Measurements from ENCODE around the gene GGA1.

DNA sequence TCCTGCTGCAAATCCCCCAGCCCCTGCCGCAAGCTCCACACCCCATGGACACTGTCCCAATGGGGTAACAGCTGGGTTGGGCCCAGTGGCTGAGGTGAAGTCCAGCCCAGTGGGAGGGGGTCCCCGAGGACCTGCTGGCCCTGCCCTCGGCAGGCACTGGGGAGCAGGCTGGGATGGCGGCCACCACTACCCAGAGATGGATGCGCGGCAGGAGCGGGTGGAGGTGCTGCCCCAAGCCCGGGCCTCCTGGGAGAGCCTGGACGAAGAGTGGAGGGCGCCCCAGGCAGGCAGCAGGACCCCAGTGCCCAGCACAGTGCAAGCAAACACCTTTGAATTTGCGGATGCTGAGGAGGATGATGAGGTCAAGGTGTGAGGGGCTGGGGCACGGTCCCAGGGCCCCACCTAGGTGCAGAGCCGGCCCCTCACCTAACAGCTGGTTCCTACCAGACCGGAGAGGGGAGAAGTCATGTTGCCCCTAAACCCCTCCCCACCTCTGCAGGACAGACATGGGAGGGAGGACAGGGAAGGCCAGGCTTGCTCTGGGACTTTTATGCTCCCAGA, 40.1 kb upstream of the GGA1 start:
- TF ChIP-seq, protein P1, sequence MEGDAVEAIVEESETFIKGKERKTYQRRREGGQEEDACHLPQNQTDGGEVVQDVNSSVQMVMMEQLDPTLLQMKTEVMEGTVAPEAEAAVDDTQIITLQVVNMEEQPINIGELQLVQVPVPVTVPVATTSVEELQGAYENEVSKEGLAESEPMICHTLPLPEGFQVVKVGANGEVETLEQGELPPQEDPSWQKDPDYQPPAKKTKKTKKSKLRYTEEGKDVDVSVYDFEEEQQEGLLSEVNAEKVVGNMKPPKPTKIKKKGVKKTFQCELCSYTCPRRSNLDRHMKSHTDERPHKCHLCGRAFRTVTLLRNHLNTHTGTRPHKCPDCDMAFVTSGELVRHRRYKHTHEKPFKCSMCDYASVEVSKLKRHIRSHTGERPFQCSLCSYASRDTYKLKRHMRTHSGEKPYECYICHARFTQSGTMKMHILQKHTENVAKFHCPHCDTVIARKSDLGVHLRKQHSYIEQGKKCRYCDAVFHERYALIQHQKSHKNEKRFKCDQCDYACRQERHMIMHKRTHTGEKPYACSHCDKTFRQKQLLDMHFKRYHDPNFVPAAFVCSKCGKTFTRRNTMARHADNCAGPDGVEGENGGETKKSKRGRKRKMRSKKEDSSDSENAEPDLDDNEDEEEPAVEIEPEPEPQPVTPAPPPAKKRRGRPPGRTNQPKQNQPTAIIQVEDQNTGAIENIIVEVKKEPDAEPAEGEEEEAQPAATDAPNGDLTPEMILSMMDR (IDR thresholded peaks at IDR 0.05; ENCODE audit: insufficient read depth, low read depth, low read length), result no peak
- no peak for TF ChIP-seq EZH2 (IDR thresholded peaks at IDR 0.05; ENCODE audit: insufficient read depth, low read length)

All from astrocyte (in vitro differentiated cells and primary cell).